ENCODE data around the gene CTSA. TPM values are rescaled to one million over a fixed set of nuclear protein-coding genes. Genes with fewer than 3 reads are reported as not detected.

The CTSA gene
- total RNA-seq, 1 donor from 2014 or later, result 136 TPM

GRCh38 chr20:45947110-45947866, 56.2 kb downstream of the CTSA start:
- Histone ChIP-seq H3K4me3 (ENCODE audit: low read depth, low read length) (no peak overlapping the region), H3K27me3 (ENCODE audit: control insufficient read depth, insufficient read depth, low read length) (no peaks in the 10 kb centered on the region), H3K36me3 (ENCODE audit: control insufficient read depth, insufficient read depth, low read length) (peaks cover 6% of the 10 kb centered on the region)
- TF ChIP-seq CTCF (IDR thresholded peaks at IDR 0.05; ENCODE audit: insufficient read depth, low read length, poor library complexity, severe bottlenecking), result no peak
- no peak for DNase-seq (ENCODE audit: low read depth)

- Histone ChIP-seq H3K4me3 (ENCODE audit: low read depth, low read length) (no peak overlapping the region), H3K27me3 (ENCODE audit: control insufficient read depth, insufficient read depth, low read length) (no peaks in the 10 kb centered on the region), H3K36me3 (ENCODE audit: control insufficient read depth, insufficient read depth, low read length) (peaks cover 6% of the 10 kb centered on the region)
- TF ChIP-seq CTCF (IDR thresholded peaks at IDR 0.05; ENCODE audit: insufficient read depth, low read length, poor library complexity, severe bottlenecking), result no peak
- no peak for DNase-seq (ENCODE audit: low read depth)
Measured at GRCh38 chr20:45948261-45948733, 57.2 kb downstream of the CTSA start.

Other genes with a start within 250 kb of the CTSA start
- not detected in 2 replicates for gene WFDC11, start 221.1 kb upstream of the CTSA start, total RNA-seq
- gene WFDC13, start 189.3 kb upstream of the CTSA start, total RNA-seq, result not detected in 2 replicates
- not detected in 2 replicates for gene WFDC10B, start 186.3 kb upstream of the CTSA start, total RNA-seq
- not detected in 2 replicates for gene SPINT4, start 169.0 kb upstream of the CTSA start, total RNA-seq
- not detected in 2 replicates for gene WFDC3, start 99.5 kb upstream of the CTSA start, total RNA-seq
- gene DNTTIP1, start 99.4 kb upstream of the CTSA start, total RNA-seq, result 46.7 and 48.2 TPM in 2 replicates
- 25.9 and 31.3 TPM in 2 replicates for gene UBE2C, start 78.7 kb upstream of the CTSA start, total RNA-seq
- not detected in 2 replicates for gene TNNC2, start 64.0 kb upstream of the CTSA start, total RNA-seq
- 24.7 and 28.4 TPM in 2 replicates for gene SNX21, start 57.5 kb upstream of the CTSA start, total RNA-seq
- gene ACOT8, start 33.9 kb upstream of the CTSA start, total RNA-seq, result 35.3 and 38.7 TPM in 2 replicates
- gene ZSWIM3, start 33.7 kb upstream of the CTSA start, total RNA-seq, result 3.8 and 4.7 TPM in 2 replicates
- gene ZSWIM1, start 10.1 kb upstream of the CTSA start, total RNA-seq, result 12.7 and 16.2 TPM in 2 replicates
- 0.21 and 0.25 TPM in 2 replicates for gene SPATA25, start 3.7 kb upstream of the CTSA start, total RNA-seq
- gene NEURL2, start 127 bp upstream of the CTSA start, total RNA-seq, result 7.9 and 9.0 TPM in 2 replicates
- 55.8 and 71.1 TPM in 2 replicates for gene PLTP, start 20.8 kb downstream of the CTSA start, total RNA-seq
- gene PCIF1, start 43.3 kb downstream of the CTSA start, total RNA-seq, result 22.4 and 29.2 TPM in 2 replicates
- gene ZNF335, start 80.9 kb downstream of the CTSA start, total RNA-seq, result 20.3 and 26.7 TPM in 2 replicates
- 33.8 and 39.5 TPM in 2 replicates for gene MMP9, start 117.6 kb downstream of the CTSA start, total RNA-seq
- 1.3 TPM in 1 of 2 replicates, not detected in the other for gene SLC12A5, start 137.9 kb downstream of the CTSA start, total RNA-seq
- gene NCOA5, start 198.6 kb downstream of the CTSA start, total RNA-seq, result 30.5 and 31.4 TPM in 2 replicates
- 57.6 and 58.3 TPM in 2 replicates for gene CD40, start 227.0 kb downstream of the CTSA start, total RNA-seq

Measured in kidney epithelial cell (primary cell).